DND-41 (cell line): ENCODE results near the gene MAP3K6.

Experiments used
- EZH2 ChIP-seq: IDR thresholded peaks from 3 replicates; pipeline ENCODE4 v1.6.1; 2012; ENCODE audit warnings: borderline replicate concordance, low read depth, mild to moderate bottlenecking, moderate library complexity, low read length, inconsistent platforms; ENCODE audit not compliant: severe bottlenecking
- TF ChIP-seq, protein P1 (sequence below): IDR thresholded peaks from 2 replicates; pipeline ENCODE4 v1.5.1; 2012; ENCODE audit warnings: borderline replicate concordance, low read length, moderate library complexity, mild to moderate bottlenecking; ENCODE audit not compliant: poor library complexity, severe bottlenecking; ENCODE audit errors: extremely low read depth

DNA sequence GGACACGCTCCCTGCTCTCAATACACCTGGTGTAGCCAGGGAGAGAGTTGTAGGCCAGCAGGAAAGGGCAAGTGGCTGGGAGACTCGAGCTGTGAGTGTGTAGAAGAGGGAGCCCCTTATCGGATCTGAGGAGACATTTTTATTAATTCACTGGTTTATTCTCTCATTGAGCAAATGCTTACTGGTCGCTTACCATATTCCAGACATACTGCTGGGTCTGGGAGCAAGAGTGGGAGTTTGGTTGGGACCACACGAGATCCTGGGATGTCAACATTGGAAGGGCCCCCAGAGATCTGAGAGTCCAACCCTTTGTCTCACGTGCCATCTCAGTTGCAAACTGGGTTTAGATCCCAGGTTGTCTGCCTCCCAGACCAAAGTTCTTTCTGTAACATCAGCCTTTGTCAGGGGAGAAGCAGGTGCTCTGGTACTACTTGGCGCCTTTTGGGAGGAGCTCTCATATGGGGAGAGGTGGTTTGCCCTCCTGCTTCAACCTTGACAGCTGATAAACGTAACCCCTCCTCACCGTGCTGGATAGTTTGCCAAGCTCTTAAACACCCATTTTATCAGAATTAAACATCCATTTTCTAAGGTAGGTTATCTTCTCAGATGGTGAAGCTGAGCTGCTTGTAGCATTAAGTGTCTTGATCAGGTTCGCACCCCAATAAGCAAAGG lies 44.1 kb downstream of the MAP3K6 start:
- TF ChIP-seq, protein P1, sequence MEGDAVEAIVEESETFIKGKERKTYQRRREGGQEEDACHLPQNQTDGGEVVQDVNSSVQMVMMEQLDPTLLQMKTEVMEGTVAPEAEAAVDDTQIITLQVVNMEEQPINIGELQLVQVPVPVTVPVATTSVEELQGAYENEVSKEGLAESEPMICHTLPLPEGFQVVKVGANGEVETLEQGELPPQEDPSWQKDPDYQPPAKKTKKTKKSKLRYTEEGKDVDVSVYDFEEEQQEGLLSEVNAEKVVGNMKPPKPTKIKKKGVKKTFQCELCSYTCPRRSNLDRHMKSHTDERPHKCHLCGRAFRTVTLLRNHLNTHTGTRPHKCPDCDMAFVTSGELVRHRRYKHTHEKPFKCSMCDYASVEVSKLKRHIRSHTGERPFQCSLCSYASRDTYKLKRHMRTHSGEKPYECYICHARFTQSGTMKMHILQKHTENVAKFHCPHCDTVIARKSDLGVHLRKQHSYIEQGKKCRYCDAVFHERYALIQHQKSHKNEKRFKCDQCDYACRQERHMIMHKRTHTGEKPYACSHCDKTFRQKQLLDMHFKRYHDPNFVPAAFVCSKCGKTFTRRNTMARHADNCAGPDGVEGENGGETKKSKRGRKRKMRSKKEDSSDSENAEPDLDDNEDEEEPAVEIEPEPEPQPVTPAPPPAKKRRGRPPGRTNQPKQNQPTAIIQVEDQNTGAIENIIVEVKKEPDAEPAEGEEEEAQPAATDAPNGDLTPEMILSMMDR: no peak
- TF ChIP-seq EZH2: no peak
